NCI-H1694 treated with DMSO at 0.1 percent for 48 hours (cell line): Measurements from ENCODE around the gene FAM53B.

Experiments used
- DNase-seq: peaks from one replicate; lab custom pipeline; 2025; lab: John Stamatoyannopoulos, UW

FAM53B gene

DNA sequence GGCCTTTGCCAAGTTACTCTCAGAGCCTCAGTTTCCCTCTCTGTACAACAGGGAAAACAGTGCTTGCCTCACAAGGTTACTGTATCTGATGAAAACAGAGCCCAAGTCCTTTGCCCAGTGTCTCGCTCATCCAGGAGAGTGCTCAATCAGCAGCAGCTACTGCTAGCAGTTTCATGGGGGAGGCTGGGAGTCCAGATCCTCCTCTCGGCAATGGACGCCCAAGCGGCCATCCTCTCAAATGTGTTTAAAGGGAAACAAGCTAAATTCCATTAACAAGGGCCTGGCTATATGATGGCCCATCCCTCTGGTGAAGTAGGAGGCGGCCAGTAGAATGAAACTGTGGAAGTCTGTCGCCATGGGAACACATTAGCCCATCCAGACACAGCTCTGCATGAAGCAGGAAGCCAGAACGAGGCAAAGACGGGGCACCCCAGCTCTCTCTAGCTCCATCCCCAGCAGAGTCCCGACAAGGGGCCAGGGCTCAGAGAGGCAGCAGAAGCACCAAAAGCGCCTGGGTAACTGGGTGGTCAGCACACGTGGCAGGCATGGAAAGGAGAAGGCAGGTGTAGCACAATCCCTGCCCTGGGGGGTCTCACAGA lies 35.2 kb downstream of the FAM53B start:
- DNase-seq, result no peak

DNA sequence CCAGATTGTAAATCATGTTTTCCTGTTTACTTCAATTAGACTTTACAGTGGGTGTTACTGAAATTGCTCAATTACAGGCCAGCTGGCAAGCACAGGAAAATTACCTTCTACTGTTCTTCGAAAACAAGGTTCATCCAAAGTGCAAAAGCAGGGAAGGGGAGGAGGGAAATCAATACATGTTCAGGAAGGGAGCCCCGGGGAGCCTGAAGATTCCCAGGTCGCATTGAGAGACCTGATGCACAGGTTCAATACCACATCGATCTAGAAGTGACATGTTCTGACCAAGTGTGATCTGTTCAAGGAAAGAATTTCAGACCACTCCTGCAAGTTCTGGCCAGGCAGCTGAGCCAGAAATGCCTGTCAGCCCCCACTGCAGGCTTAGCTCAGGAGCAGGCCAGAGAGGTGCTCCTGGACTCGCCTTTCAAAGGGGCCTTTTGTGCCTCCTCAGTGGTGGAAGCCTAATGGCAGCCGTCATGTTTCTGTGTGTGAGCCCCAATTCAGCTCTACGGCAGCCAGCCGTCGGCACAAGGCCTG lies 35.9 kb downstream of the FAM53B start:
- DNase-seq, result no peak

GRCh38 chr10:124707551-124707950 lies 36.6 kb downstream of the FAM53B start:
- no peak for DNase-seq

DNA sequence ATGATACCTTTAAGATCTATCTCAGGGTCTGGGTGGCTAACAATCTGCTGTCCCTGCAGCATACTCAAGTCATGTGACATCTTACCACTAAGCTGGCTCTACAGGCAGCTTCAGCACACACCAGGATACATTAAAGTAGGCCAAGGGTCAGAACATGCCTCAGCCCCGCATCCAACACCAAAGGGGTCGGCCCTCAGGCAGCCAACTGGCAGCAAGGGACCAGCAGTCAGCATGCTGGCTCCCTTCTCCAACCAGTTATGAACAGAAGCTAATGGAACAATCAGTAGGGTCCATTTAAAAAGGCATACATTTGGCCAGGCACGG lies 37.1 kb downstream of the FAM53B start:
- DNase-seq, result no peak

GRCh38 chr10:124706462-124707143 lies 37.6 kb downstream of the FAM53B start:
- no peak for DNase-seq

DNA sequence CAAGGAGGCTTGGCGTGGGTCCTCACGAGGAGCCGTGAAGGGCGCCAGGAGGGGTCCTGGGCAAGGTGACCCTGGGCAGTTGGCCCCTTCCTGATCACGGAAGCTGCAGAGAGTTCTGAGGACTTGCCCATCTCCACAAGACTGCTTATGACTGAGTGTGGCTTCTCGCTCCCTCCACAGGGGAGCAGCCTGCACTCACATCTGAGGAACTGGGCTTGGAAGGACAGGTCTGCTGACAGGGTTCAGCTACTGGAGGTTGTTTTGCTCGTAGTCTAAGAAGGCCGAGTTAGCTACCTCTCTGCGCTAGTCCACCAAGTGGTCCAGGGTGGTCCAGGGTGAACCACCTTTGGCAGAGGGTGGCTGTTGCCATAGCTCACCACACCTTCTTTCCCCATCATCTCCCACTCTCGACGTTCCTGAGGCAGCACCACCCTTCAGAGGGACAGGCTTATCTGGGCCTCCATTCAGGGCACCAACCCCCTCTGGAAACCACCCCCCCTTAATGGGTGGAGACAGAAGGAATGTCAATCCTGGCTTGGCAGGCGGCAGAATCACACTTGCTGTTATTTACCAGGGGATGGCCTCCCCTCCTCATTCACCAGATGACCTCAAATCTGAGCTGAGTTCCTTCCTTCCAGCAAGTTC lies 38.2 kb downstream of the FAM53B start:
- no peak for DNase-seq

DNA sequence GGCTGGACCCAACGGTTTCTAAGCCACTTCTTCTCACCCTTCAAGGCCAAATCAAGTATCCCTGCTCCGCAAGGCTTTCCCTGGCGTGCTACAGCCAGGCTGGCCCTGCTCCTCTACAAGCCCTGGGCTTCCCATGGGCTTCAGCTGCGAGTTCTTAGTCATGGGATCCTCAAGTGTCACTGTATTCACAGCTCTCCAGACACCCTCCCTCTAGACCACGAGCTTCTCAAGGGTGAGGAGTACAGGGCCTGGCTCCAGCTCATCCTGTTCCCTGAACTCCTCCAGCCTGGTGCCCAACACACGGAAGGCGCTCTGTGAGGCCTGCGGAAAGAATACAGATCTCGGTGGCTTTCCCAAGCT lies 38.8 kb downstream of the FAM53B start:
- no peak for DNase-seq

GRCh38 chr10:124704428-124705380 lies 39.5 kb downstream of the FAM53B start:
- DNase-seq, result no peak

DNA sequence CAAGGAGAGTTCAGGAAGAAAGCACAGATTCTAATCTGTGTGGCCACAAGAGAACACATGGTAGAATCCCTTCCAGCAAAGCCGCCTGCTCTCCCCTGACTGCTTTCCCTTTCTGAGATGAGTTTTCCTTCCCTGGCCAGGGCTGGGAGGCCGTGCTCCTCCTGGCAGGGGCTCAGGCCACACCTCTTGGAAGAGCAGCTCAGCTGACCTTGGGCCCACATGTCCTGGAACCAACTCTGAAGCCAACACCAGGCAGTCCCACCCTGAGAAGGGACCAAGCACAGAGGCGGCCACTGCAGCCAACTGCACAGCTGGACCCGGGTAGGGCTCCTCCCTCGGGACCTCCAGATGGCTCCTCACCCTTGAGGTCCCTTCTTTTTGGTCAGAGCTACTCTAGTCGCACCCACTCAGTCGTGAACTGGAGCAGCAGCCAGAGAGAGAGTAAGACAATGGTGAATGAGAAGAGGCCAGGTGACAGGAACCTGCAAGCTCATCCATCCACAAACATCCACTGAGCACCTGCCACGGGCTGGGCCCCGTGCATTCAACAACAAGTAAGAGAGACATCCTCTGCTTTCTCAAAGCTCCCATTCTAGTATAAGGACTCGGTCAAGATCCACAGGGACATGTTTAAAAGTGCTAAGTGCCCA lies 40.3 kb downstream of the FAM53B start:
- DNase-seq, result no peak

GRCh38 chr10:124703372-124703771 lies 40.8 kb downstream of the FAM53B start:
- DNase-seq, result no peak

GRCh38 chr10:124701881-124702656 lies 42.1 kb downstream of the FAM53B start:
- DNase-seq, result no peak

- DNase-seq, result no peak
Measured at GRCh38 chr10:124701435-124701834, 42.7 kb downstream of the FAM53B start.

DNA sequence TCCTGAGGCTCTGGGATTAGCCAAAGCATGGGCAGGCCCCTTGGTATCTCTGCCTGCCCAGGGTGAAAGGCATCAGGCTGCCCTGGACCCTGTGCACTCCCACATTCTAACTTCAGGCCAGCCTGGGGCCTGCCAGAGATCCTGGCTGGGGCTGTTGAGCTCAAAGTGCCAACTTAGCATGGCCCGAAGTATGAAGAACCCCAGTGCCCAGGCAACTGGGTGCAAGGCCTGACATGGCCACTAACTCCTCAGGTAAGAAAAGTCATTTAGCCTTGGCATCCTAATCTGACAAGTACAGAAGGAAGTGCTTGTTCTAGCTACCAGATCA lies 43.2 kb downstream of the FAM53B start:
- DNase-seq, result no peak

GRCh38 chr10:124700293-124701037 lies 43.7 kb downstream of the FAM53B start:
- DNase-seq, result no peak

GRCh38 chr10:124699471-124700292 lies 44.5 kb downstream of the FAM53B start:
- no peak for DNase-seq

DNA sequence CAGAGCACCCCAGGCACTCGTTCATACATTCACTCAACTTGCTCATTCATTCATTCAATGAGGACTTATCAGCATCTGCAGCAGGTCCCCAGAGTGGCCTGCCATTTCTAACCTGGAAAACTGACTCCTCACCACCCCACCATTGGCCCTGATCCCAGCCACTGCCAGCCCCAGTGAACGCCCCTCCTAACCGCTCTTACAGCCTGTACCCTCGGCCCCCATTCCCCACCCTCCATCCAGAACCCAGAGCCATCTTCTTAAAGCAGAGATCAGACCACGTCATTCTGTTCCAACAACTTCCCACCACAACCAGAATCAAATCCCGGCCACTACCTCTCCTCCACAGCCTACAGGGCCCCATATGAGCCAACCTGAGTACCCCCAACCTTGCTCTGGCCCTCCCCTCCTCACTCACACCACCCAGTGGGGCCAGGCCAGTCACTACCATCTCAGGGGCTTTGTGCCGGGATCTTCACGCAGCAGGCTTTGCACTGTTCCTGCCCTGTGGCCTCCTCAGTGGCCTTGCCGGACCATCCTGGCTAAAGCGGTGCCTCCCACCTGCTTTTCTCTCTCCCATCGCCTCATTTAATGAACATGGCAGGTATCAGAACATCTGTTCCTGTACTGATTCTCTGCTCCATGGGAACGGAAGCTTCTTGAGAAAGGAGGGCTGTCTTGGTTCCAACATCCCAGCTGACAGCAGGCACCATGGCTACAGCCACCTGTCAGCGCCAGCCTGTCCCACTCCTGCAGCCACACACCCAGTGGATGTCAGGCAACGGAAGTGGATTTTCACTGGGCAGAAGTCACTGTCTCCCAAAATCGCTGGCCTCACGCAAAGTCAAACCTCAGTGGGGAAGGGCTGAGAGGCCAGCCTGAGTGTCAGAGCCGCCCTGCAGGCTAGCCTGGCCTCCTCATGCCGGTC lies 45.4 kb downstream of the FAM53B start:
- no peak for DNase-seq

GRCh38 chr10:124697837-124698544 lies 46.2 kb downstream of the FAM53B start:
- DNase-seq, result no peak

GRCh38 chr10:124697443-124697836 lies 46.7 kb downstream of the FAM53B start:
- DNase-seq, result no peak
